GM12878 (cell line): Measurements from ENCODE around the gene IL22. TPM values are rescaled to one million over a fixed set of nuclear protein-coding genes. Genes with fewer than 3 reads are reported as not detected.
A peak's percentile ranks its signal among the peaks of the same experiment; 100 is the strongest.

Experiments used
- ATAC-seq: fragments of 200-7000 bp; cut with Tn5 transposase; 3 replicates; pipeline ENCODE4 v1.9.1; 2020; ENCODE audit warnings: mild to moderate bottlenecking, moderate library complexity
- BruUV-seq: library from RNA; stranded (reverse); fragments of 400-500 nt; replicated peaks from 2 replicates; lab custom pipeline; 2021; lab: Mats Ljungman, UMichigan
- CTCF ChIA-PET: fragments of 300-600 bp; sonication (Branson Sonifier 250); formaldehyde crosslinking; extraction: SDS; loops from one replicate; lab custom pipeline; 2021; ENCODE audit warnings: inconsistent platforms; lab: Yijun Ruan, JAX
- POLR2A ChIA-PET: fragments of 350-600 bp; formaldehyde crosslinking; extraction: SDS; loops from one replicate; lab custom pipeline; 2021; ENCODE audit warnings: inconsistent platforms; lab: Charles Lee
- RAD21 ChIA-PET: fragments of 300-600 bp; sonication (Branson Sonifier 250); formaldehyde crosslinking; loops from one replicate; lab custom pipeline; 2023; ENCODE audit warnings: antibody characterized with exemption; ENCODE audit not compliant: unreplicated experiment; lab: Charles Lee
- SMC1A ChIA-PET: fragments of 300-600 bp; sonication (Branson Sonifier 250); formaldehyde crosslinking; loops from one replicate; lab custom pipeline; 2023; ENCODE audit not compliant: unreplicated experiment, uncharacterized antibody; lab: Charles Lee
- DNase-seq: peaks from one replicate; pipeline ENCODE4 v3.0.0-alpha.2; 2011; ENCODE audit warnings: low read depth, low spot score
- FAIRE-seq: peaks from 3 replicates; lab custom pipeline; 2011; peaks lifted over from hg19 to GRCh38; lab: Jason Lieb, UNC
- H2AFZ ChIP-seq: 2 replicates; pipeline ENCODE4 v1.6.0; 2011; ENCODE audit warnings: low read depth, low read length, control low read depth; ENCODE audit not compliant: control insufficient read depth
- H3K27ac ChIP-seq: 2 replicates; pipeline ENCODE4 v1.5.1; 2011; ENCODE audit warnings: control low read depth; ENCODE audit not compliant: control insufficient read depth, insufficient read depth
- H3K27me3 ChIP-seq, 2 experiments: replicated peaks in 1 of 2; 2 replicates each; pipeline versions ENCODE4 v1.6.0 to v1.6.1; 2011; ENCODE audit warnings: low read length in 1 of 2; ENCODE audit not compliant: control insufficient read depth in 2 of 2, insufficient read depth in 2 of 2
- H3K36me3 ChIP-seq, 2 experiments: 2 replicates each; pipeline ENCODE4 v1.5.1; 2011; ENCODE audit warnings: low read length in 1 of 2; ENCODE audit not compliant: control insufficient read depth in 2 of 2, insufficient read depth in 2 of 2
- H3K4me1 ChIP-seq: 2 replicates; pipeline ENCODE4 v1.6.1; 2011; ENCODE audit warnings: mild to moderate bottlenecking, low read length, moderate library complexity, mixed read lengths; ENCODE audit not compliant: control insufficient read depth, insufficient read depth
- H3K4me2 ChIP-seq: 2 replicates; pipeline ENCODE4 v1.6.0; 2011; ENCODE audit warnings: control low read depth; ENCODE audit not compliant: control insufficient read depth, insufficient read depth
- H3K4me3 ChIP-seq: fragments of 200-600 bp; sonication (generic); 2 replicates; pipeline ENCODE4 v1.5.1; 2016
- H3K79me2 ChIP-seq: 2 replicates; pipeline ENCODE4 v1.6.0; 2011; ENCODE audit warnings: low read length; ENCODE audit not compliant: control insufficient read depth, insufficient read depth
- H3K9ac ChIP-seq: 2 replicates; pipeline ENCODE4 v1.8.0; 2011; ENCODE audit warnings: low read length, control low read depth, mixed read lengths; ENCODE audit not compliant: control insufficient read depth, insufficient read depth
- H3K9me3 ChIP-seq: replicated peaks from 3 replicates; pipeline ENCODE4 v1.5.1; 2011; ENCODE audit warnings: mild to moderate bottlenecking, low read length; ENCODE audit not compliant: control insufficient read depth, insufficient read depth
- H4K20me1 ChIP-seq: 2 replicates; pipeline ENCODE4 v1.6.0; 2011; ENCODE audit not compliant: control insufficient read depth, insufficient read depth
- ATF2 ChIP-seq: IDR thresholded peaks from 2 replicates; pipeline ENCODE4 v1.6.1; 2012; ENCODE audit warnings: low read length, inconsistent platforms
- BRCA1 ChIP-seq: IDR thresholded peaks from 2 replicates; pipeline ENCODE4 v1.6.1; 2011; ENCODE audit warnings: low read depth, low read length, improper control_type of control experiment
- CBX3 ChIP-seq: fragments of 200-600 bp; sonication (generic); IDR thresholded peaks from 2 replicates; pipeline ENCODE4 v1.6.1; 2016; ENCODE audit warnings: low read depth, borderline replicate concordance
- CBX5 ChIP-seq: sonication (generic); IDR thresholded peaks from 2 replicates; pipeline ENCODE4 v1.6.1; 2016; ENCODE audit warnings: low read depth, moderate library complexity, mild to moderate bottlenecking, inconsistent platforms
- CEBPB ChIP-seq, 2 experiments: fragments of 150-350 bp in 1 of 2; IDR thresholded peaks; 2 replicates each; pipeline ENCODE4 v1.6.1; 2012 to 2014; ENCODE audit warnings: low read depth in 2 of 2, low read length in 2 of 2, borderline replicate concordance in 1 of 2, inconsistent platforms in 1 of 2
- EED ChIP-seq: sonication (generic); IDR thresholded peaks from 2 replicates; pipeline ENCODE4 v1.6.1; 2016; ENCODE audit warnings: antibody characterized with exemption, low read depth
- IKZF1 ChIP-seq: fragments of 450-650 bp; conservative IDR thresholded peaks from 2 replicates; pipeline ENCODE4 v1.6.1; 2017; ENCODE audit warnings: antibody characterized with exemption, mild to moderate bottlenecking
- KLF5 ChIP-seq: fragments of 450-650 bp; IDR thresholded peaks from 2 replicates; pipeline ENCODE4 v1.6.1; 2014; ENCODE audit warnings: mild to moderate bottlenecking; ENCODE audit not compliant: partially characterized antibody
- MEF2A ChIP-seq: IDR thresholded peaks from 2 replicates; pipeline ENCODE4 v1.6.1; 2011; ENCODE audit warnings: low read depth, mild to moderate bottlenecking, low read length, moderate library complexity; ENCODE audit not compliant: insufficient read depth
- NFXL1 ChIP-seq: fragments of 450-650 bp; IDR thresholded peaks from 2 replicates; pipeline ENCODE4 v1.6.1; 2017; ENCODE audit warnings: antibody characterized with exemption, mild to moderate bottlenecking, borderline replicate concordance
- PAX5 ChIP-seq: IDR thresholded peaks from 2 replicates; pipeline ENCODE4 v1.6.1; 2011; ENCODE audit warnings: low read depth, low read length, borderline replicate concordance
- POU2F2 ChIP-seq: IDR thresholded peaks from 3 replicates; pipeline ENCODE4 v1.6.1; 2011; ENCODE audit warnings: low read depth, mild to moderate bottlenecking, low read length, borderline replicate concordance
- SIX5 ChIP-seq: IDR thresholded peaks from 2 replicates; pipeline ENCODE4 v1.6.1; 2011; ENCODE audit warnings: mild to moderate bottlenecking, low read depth, low read length, moderate library complexity; ENCODE audit not compliant: severe bottlenecking
- STAT1 ChIP-seq: fragments of 450-650 bp; conservative IDR thresholded peaks from 2 replicates; pipeline ENCODE4 v1.6.1; 2014; ENCODE audit warnings: antibody characterized with exemption, mild to moderate bottlenecking
- STAT3 ChIP-seq: IDR thresholded peaks from 2 replicates; pipeline ENCODE4 v1.6.1; 2011; ENCODE audit warnings: low read depth, low read length, improper control_type of control experiment
- TARDBP ChIP-seq: IDR thresholded peaks from 2 replicates; pipeline ENCODE4 v1.6.1; 2016; ENCODE audit warnings: borderline replicate concordance
- WRNIP1 ChIP-seq: IDR thresholded peaks from 2 replicates; pipeline ENCODE4 v1.6.1; 2011; ENCODE audit warnings: low read depth, low read length, improper control_type of control experiment, borderline replicate concordance
- WGBS: methylation state at CpG from one replicate; pipeline ENCODE4 v1.1.6; 2016; ENCODE audit warnings: low lambda C conversion rate; ENCODE audit not compliant: insufficient replicate concordance, insufficient coverage; ENCODE audit errors: missing lambda C conversion rate; 5-methylcytosine and 5-hydroxymethylcytosine counted together
- in situ Hi-C: fragments of 300-500 bp; cut with MboI; formaldehyde crosslinking; loops from 9 replicates; pipeline ENCODE4 v1.14.3; 2018; ENCODE audit warnings: mixed read lengths
- intact Hi-C: fragments of 100-400 bp; cut with micrococcal nuclease; formaldehyde crosslinking; loops from one replicate; pipeline ENCODE4 v1.14.2; 2022; ENCODE audit not compliant: unreplicated experiment
- polyA plus RNA-seq, 11 experiments: library from polyadenylated mRNA; depleted of rRNA in 4 of 11; unstranded in 6 of 11; stranded (reverse) in 5 of 11; fragments of >200 nt; fragmentation: Nextera tagmentation in 4 of 11; fragmentation: Illumina TruSeq in 1 of 11; extraction: Ambion mirVana in 4 of 11; extraction: Trizol in 1 of 11; gene quantifications; 1 replicate in 1 of 11; 2 replicates in 10 of 11; pipeline versions ENCODE4 v1.2.1 to v1.2.3, GENCODE V29; 2011 to 2016; ENCODE audit warnings: inconsistent platforms in 2 of 11, missing spikeins in 2 of 11, low read depth in 1 of 11
- total RNA-seq, 4 experiments: library from RNA; depleted of rRNA in 3 of 4; stranded (reverse); fragments of >200 nt in 3 of 4; fragmentation: Illumina TruSeq in 1 of 4; extraction: Trizol in 1 of 4; gene quantifications; 2 replicates each; pipeline versions ENCODE4 v1.2.1 to v1.2.3, GENCODE V29; 2013 to 2021
- TF ChIP-seq, protein P1 (sequence below): fragments of 450-650 bp; formaldehyde crosslinking; IDR thresholded peaks from 2 replicates; pipeline ENCODE4 v1.4.0; 2022; ENCODE audit warnings: mild to moderate bottlenecking, moderate library complexity

The IL22 gene
- total and polyA plus RNA-seq, 10 of the 15 experiments (the other 5 are each of a cell fraction or from before 2014, with no cell fraction given) = not detected

DNA sequence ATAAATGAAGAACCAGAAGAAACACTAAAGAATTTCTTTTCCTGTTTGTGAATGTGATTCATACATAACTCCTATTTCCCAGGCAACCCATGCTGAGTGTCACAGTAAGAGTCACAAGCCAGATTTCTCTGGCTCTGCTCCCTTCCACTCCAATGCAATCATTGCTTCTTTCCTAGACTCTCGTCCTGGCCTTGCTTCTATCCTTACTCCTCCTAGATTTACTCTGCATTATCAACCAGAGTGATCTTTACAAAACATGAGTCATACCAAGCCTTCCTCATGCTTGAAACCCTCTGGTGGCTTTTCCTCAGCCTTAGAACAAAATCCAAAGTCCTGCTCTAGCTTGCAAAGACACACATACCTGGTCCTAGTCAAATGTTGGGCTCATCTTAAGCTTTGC lies 13.3 kb downstream of the IL22 start:
- ChIA-PET CTCF (interaction anchor here (1.2 kb wide), 1 partner anchor 9 kb away, joined by 6 read pairs; no protein-coding TSS in a partner anchor), SMC1A (interaction anchor here (1.2 to 1.4 kb wide), 2 partner anchors 43 to 51 kb away, joined by 4 read pairs; no protein-coding TSS in a partner anchor), RAD21 (interaction anchor here (1.6 kb wide), 3 partner anchors 44 to 76 kb away, joined by 4 to 10 read pairs (median 4); no protein-coding TSS in a partner anchor), POLR2A (no interaction called here)
- 59% methylated on average over 1 of the region's 1 CpG for WGBS
- TF ChIP-seq EED (no peak), BRCA1 (no peak), KLF5 (no peak), WRNIP1 (no peak), IKZF1 (no peak), STAT3 (no peak), POU2F2 (no peak), MEF2A (no peak), ATF2 (no peak), SIX5 (no peak), NFXL1 (no peak), TARDBP (no peak), STAT1 (no peak), CEBPB (IDR thresholded peaks at IDR 0.05; ENCODE audit: borderline replicate concordance in 1 of 2, low read depth in 2 of 2, low read length in 2 of 2) (no peak), CBX3 (no peak), PAX5 (no peak), CBX5 (no peak)
- TF ChIP-seq, protein P1, sequence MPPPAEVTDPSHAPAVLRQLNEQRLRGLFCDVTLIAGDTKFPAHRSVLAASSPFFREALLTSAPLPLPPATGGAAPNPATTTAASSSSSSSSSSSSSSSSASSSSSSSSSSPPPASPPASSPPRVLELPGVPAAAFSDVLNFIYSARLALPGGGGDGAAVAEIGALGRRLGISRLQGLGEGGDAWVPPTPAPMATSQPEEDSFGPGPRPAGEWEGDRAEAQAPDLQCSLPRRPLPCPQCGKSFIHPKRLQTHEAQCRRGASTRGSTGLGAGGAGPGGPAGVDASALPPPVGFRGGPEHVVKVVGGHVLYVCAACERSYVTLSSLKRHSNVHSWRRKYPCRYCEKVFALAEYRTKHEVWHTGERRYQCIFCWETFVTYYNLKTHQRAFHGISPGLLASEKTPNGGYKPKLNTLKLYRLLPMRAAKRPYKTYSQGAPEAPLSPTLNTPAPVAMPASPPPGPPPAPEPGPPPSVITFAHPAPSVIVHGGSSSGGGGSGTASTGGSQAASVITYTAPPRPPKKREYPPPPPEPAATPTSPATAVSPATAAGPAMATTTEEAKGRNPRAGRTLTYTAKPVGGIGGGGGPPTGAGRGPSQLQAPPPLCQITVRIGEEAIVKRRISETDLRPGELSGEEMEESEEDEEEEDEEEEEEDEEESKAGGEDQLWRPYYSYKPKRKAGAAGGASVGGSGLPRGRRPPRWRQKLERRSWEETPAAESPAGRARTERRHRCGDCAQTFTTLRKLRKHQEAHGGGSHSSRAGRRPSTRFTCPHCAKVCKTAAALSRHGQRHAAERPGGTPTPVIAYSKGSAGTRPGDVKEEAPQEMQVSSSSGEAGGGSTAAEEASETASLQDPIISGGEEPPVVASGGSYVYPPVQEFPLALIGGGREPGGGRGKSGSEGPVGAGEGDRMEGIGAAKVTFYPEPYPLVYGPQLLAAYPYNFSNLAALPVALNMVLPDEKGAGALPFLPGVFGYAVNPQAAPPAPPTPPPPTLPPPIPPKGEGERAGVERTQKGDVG (CRISPR knock-in tag) = no peak
- Histone ChIP-seq H3K4me3 (no peak overlapping the region), H3K36me3 (no peaks in the 10 kb centered on the region), H3K27ac (peak overlapping the region; percentile 22; the same call in 1 of the 2 replicates), H3K79me2 (no peaks in the 10 kb centered on the region), H2AFZ (peak overlapping the region; percentile 46; the same call in 1 of the 2 replicates), H3K9ac (no peak overlapping the region), H3K4me2 (no peak overlapping the region), H3K9me3 (peaks cover 3% of the 10 kb centered on the region; the same call in 2 of the 3 replicates), H3K4me1 (peaks cover 34% of the 10 kb centered on the region), H3K27me3 (no peaks in the 10 kb centered on the region), H4K20me1 (no peaks in the 10 kb centered on the region)
- no peak for FAIRE-seq
- no peak for ATAC-seq
- in situ Hi-C loops (no loop called here), intact Hi-C loops (no loop called here)
- no TSS peak for BruUV-seq
- no peak for DNase-seq
